ENCODE data around the gene USP48.
"Not testable (repeated sequence)": the region's sequence is repeated elsewhere in the genome, so short reads cannot be mapped to it uniquely, and the experiment has no call there.

USP48 gene

DNA sequence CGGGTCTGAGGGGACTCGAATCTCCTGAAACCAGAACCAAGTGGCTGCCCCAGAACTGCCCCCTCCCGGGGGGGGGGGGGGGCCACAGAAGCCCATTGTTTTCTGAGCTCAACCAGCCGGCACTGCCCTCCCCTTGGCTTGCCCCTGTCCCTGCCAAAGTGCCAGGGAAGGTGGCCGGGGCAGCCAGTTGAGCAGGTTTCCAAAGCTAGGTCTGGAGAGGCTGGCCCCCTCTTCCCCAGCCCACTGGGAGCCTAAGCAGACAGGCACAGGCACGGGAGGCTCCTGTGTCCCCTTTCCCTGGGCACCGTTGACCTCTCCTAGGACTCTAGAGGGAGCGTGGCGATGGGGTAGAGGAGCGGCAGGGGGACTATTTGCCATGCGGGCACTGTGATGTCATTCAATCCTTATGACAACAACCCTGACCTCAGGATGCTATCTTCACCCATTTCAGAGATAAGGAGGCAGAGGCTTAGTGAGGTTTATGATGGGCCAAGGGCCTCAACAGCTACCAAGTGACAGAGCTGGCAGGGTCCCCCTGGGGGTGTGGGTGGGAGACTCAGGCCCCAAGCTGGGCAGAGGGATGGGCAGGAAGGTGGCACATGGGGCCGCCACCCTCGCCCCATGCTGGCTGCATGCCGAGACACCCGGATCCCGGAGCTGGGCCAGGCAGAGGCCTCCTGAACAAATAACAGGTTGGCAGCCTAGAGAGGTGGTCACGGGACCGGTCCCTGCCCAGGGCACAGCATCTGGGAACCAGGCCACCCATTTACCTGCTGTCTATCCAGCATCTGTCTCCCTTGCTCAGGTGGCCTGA is 148.8 kb downstream of the USP48 start:
- no peak for DNase-seq (ENCODE audit: low read depth)

DNA sequence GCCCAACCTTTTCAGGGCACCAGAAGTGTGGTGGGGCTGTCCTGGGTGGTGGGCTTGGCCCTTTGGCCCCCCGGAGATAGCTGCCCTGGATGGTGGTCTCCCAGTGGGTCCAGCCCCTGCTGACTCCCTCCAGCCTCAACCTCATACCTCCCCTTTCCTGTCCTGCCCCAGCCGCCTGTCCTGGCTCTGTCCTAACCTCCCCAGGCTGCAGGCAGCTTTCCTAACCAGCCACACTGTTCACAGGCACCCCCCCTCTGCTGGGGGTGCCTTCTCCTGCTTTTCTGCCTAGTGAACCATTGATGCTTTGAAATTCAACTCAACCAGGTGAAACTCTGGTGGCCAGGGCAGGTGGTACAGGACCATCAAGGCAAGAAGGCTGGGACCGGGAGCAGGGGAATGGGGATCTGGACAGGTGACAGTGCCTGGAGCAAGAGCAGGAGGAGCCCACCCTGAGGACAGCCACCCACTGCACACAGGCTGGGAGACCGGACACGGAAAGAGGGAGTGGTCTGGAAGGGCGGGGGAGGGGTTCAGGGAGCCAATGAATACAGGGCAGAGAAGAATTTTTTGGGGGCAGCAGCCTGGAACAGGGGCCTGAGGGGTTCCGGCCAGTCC is 149.7 kb downstream of the USP48 start:
- no peak for DNase-seq (ENCODE audit: low read depth)

DNA sequence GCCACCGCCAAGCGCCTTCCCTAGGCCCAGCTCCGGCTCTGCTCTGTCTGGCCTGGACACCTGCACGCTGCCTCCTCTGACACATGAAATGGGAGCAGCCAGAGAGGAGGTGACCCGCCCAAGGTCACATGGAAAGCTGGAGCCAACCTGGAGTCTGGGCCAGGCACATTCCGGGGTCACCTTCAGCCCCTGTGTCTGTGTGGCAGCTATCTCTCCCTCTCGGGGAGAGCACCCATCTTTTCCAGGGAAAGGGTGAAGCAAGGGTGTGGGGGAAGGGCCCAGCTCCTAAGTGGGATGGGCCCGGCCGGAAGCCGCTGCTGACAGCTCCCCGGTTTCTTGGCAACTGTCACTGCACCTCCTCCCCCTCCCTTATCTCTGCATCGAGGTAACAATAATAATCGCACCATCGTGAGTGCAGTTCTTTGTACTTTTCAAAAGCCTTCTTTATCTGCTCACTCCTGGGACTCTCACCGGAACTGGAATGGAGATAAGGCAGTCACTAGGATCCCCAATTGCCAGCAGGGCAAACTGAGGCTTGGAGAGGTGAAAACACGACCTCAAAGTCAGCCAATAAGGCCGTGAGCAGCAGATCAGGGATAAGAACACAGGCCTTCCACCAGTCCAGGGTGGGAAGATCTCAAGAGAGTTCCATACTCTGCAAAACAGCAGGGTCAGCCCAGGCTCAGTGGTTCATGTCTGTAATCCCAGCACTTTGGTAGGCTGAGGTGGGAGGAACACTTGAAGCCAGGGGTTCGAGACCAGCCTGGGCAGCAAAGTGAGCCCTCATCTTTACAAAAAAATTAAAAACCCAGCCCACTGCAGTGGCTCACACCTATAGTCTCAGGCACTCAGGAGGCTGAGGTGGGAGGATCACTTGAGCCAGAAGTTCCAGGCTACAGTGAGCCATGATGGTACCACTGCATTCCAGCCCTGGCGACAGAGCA is 150.7 kb downstream of the USP48 start:
- no peak for DNase-seq (ENCODE audit: low read depth)

DNA sequence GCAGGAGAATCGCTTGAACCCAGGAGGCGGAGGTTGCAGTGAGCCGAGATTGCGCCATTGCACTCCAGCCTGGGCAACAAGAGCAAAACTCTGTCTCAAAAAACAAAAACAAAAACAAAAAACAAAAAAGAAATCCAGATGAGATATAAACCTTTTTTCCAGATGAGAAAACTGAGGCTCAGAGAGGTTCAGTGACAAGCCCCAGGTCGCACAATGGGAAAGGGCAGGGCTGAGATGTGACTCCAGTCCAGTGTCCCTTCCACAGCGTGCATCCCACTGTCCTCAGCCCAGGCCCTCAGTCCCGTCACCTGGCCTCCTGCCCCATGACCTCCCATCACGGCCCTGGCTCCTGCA is 151.4 kb downstream of the USP48 start:
- DNase-seq (ENCODE audit: low read depth) = not testable (repeated sequence)

DNA sequence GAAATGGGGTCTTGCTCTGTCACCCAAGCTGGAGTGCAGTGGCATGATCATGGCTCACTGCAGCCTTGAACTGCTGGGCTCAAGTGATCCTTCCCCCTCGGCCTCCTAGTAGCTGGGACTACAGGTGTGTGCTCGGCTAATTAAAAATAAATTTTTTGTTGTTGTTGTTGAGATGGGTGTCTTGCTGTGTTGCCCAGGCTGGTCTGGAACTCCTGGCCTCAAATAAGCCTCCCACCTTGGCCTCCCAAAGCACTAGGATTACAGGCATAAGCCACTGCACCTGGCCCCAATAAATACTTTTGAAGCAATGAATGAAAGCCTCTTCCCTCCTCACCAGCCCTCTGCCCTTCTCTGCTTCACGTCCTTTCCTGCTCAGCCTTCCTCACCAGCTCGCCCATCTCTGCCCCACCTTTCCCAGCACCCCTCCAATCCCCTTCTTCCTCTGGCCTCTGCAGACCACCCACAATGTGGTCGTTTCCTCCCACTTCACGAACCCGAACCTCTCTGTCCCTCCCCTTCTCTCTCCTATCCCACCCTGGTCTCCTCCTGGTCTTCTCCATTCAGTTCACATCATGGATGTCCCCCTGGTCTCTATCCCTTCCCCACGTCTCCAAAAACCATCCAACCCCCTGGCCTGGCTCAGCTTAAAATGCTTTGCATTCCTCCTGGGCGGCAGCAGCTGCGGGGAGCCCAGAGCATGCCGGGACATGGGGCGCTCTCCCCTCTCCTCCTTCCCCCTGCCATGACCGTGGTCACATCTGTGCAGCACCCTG is 152.2 kb downstream of the USP48 start:
- DNase-seq (ENCODE audit: low read depth) = no peak

DNA sequence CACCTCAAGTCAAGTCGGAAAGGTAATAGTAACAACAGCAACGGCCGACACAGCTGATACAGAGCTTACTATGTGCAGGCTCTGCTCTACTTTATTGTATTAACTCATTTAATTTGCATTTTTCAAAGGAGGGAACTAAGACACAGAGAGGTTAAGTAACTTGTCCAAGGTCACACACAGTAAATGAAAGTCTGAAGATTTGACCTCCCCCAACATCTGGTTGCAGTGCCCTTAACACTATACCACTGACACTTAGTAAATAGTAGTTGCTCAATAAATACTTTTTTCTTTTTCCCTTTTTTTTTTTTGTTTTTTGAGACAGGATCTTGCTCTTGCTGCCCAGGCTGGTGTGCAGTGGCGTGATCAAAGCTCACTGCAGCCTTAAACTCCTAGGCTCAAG is 153.0 kb downstream of the USP48 start:
- no peak for DNase-seq (ENCODE audit: low read depth)

DNA sequence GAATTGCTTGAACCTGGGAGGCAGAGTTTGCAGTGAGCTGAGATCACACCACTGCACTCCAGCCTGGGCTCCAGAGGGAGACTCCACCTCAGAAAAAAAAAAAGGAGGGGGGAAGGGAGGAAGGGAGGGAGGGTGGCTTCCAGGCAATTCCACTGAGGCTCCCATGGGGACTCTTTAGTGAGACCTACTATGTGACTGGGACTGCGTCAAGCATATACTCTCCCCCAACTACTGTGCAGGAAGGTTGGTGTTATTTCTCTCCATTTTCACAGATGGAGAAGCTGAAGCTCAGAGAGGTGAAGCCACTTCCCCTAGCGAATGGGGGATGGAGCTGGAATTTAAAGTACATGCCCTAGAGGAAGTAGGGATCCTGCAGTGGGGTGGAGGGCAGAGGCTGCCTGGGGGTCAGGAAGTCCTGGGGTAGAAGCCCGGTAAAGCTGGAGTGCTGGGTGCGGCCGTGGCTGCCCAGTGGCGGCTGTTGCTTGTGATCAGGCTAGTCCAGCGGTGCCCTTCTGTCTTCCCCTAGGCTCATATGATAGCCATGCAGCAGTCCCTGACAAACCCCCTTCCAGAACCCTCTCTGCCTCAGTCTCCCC is 154.1 kb downstream of the USP48 start:
- no peak for DNase-seq (ENCODE audit: low read depth)

Measured in activated T-cell treated with anti-CD3 and anti-CD28 coated beads for 1 hour (primary cell).